Testis (tissue), 3 donors: ENCODE results near the gene VSIG10L. TPM values are rescaled to one million over a fixed set of nuclear protein-coding genes. Genes with fewer than 3 reads are reported as not detected.

Experiments used
- DNase-seq: peaks from one replicate; pipeline ENCODE4 v3.0.0-alpha.2; 2019
- H3K27ac ChIP-seq, 2 donors: fragments of 200-600 bp; sonication (generic); one replicate each; pipeline ENCODE4 v1.5.1; 2019
- H3K27me3 ChIP-seq: fragments of 200-600 bp; sonication (generic); one replicate; pipeline ENCODE4 v1.5.1; 2019
- H3K36me3 ChIP-seq: fragments of 200-600 bp; sonication (generic); one replicate; pipeline ENCODE4 v1.5.1; 2017; ENCODE audit warnings: low read depth; ENCODE audit errors: missing control alignments
- H3K4me1 ChIP-seq: fragments of 200-600 bp; sonication (generic); one replicate; pipeline ENCODE4 v1.5.1; 2019
- H3K4me3 ChIP-seq, 2 donors: fragments of 200-600 bp; sonication (generic); one replicate each; pipeline ENCODE4 v1.5.1; 2017 to 2019
- H3K9me3 ChIP-seq: fragments of 200-600 bp; sonication (generic); one replicate; pipeline ENCODE4 v1.5.1; 2017
- POLR2A ChIP-seq: fragments of 450-650 bp; IDR thresholded peaks from one replicate; pipeline ENCODE4 v1.6.1; 2017; ENCODE audit warnings: antibody characterized with exemption, mild to moderate bottlenecking, moderate library complexity
- WGBS, 2 donors: methylation state at CpG; one replicate each; pipeline ENCODE4 v1.1.5; 2018; 5-methylcytosine and 5-hydroxymethylcytosine counted together
- intact Hi-C: fragments of 100-400 bp; cut with DNase I; formaldehyde crosslinking; loops from one replicate; pipeline ENCODE4 v1.15.1; 2023; ENCODE audit warnings: low total_unique reads
- polyA plus RNA-seq: library from polyadenylated mRNA; stranded (reverse); fragments of 350-450 nt; fragmentation: Illumina TruSeq; extraction: RNeasy Lipid Tissue Mini Kit (QIAGEN cat#74804); gene quantifications from one replicate; pipeline ENCODE4 v1.2.3, GENCODE V29; 2014; ENCODE audit warnings: low read depth, low replicate concordance; ENCODE audit not compliant: insufficient read depth
- total RNA-seq, 2 donors: library from RNA; depleted of rRNA; stranded (reverse); fragments of >200 nt; gene quantifications; one replicate each; pipeline ENCODE4 v1.2.3, GENCODE V29; 2016
- TF ChIP-seq, protein P1 (sequence below), 3 experiments: fragments of 450-650 bp in 2 of 3; fragments of 200-600 bp in 1 of 3; sonication (generic) in 1 of 3; IDR thresholded peaks; one replicate each; pipeline ENCODE4 v1.5.1; 2016 to 2019; ENCODE audit warnings: antibody characterized with exemption in 3 of 3, mild to moderate bottlenecking in 2 of 3, moderate library complexity in 1 of 3

VSIG10L gene
- total and polyA plus RNA-seq, 3 donors from 2014 or later, result 5.8 to 12.0 (median 10.5) TPM

DNA sequence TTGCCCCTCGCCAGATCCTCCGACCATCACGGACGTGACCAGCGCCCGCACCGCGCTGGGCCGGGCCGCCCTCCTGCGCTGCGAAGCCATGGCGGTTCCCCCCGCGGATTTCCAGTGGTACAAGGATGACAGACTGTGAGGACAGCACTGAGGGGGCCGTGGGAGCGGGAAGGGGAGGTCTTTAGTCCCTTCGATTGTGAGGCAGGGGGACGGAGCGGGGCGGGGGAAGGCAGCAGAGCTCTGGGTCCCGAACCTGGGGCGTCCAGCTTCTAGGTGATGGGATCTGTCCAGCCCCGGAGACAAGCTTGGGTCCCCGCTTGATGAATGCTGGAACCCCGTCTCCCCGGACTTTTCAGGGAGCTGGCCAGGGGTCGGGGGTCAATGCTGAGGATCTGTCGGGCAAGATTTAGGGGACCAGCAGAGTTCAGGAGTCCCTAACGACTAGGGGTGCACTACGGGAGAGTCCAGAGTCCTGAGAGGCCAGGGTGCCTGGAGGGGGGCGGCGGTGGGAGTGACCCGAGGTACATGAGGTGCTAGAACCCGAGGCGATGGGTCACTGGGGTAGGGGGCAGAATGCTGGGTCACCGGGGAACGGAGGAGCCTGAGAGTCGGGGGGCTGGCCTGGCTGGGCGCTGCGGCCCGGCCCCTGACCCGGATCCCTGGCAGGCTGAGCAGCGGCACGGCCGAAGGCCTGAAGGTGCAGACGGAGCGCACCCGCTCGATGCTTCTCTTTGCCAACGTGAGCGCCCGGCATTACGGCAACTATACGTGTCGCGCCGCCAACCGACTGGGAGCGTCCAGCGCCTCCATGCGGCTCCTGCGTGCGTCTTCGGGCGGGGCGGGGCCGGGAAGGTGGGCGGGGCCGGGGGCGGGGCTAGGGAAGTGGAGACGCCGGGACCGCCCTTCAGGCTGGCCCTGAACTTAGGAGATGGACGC lies 14.6 kb downstream of the VSIG10L start:
- DNase-seq, result peak; percentile 77
- Histone ChIP-seq H3K4me3 (peak overlapping the region; percentile 39 to 45), H3K36me3 (no peaks in the 10 kb centered on the region)

DNA sequence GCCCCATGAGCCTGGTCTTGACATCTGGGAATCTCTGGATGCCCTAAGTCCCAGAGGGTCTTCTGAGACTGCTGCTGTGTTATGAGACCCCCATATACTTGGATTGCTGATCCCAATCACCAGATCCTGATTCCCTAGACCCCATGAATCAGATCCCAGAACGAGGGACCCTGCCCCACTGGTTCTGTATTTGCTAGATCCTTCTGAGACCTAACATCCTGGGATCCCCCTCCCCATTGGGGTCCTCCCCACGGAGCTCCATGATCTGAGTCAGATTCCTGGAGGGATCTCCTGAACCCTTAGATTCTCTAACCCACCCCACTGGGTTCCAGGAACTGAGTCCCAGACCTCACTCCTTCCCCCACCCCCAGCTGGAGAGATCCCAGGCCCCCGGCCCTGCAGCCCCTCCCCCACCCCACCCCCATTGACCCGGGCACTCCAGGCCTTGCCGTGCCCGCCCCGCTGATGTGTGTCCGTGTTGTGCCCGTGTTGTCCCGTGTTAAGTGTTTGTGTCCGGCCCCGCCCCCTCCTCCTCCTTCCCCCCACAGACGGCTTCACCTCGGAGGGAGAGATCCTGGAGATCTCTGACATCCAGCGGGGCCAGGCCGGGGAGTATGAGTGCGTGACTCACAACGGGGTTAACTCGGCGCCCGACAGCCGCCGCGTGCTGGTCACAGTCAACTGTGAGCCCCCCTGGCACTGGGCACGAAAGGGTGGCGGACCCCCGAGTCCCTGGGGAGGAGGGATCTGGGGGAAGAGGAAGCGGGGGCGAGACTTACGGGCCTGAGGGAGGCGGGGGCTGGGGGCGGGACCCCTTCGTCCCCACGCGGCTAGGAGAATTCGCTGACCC lies 15.5 kb downstream of the VSIG10L start:
- H3K27ac ChIP-seq, result no peak overlapping the region
- no peaks in the 10 kb centered on the region for H3K9me3 ChIP-seq
- intact Hi-C loops, result no loop called here
- WGBS, 2 donors, result 30 to 41% methylated on average over 8 to 36 of the region's 36 CpGs
- TF ChIP-seq, protein P1, sequence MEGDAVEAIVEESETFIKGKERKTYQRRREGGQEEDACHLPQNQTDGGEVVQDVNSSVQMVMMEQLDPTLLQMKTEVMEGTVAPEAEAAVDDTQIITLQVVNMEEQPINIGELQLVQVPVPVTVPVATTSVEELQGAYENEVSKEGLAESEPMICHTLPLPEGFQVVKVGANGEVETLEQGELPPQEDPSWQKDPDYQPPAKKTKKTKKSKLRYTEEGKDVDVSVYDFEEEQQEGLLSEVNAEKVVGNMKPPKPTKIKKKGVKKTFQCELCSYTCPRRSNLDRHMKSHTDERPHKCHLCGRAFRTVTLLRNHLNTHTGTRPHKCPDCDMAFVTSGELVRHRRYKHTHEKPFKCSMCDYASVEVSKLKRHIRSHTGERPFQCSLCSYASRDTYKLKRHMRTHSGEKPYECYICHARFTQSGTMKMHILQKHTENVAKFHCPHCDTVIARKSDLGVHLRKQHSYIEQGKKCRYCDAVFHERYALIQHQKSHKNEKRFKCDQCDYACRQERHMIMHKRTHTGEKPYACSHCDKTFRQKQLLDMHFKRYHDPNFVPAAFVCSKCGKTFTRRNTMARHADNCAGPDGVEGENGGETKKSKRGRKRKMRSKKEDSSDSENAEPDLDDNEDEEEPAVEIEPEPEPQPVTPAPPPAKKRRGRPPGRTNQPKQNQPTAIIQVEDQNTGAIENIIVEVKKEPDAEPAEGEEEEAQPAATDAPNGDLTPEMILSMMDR (IDR thresholded peaks at IDR 0.05), result no peak
- no peak for TF ChIP-seq POLR2A
- no peaks in the 10 kb centered on the region for H3K4me1 ChIP-seq
- no peaks in the 10 kb centered on the region for H3K27me3 ChIP-seq
- DNase-seq, result no peak
- H3K36me3 ChIP-seq, result no peaks in the 10 kb centered on the region
- H3K4me3 ChIP-seq, result peak overlapping the region in 1 of 2 donors; percentile 45

More for the DNA sequence above, 14.6 kb downstream of the VSIG10L start:
- H3K27ac ChIP-seq, result no peak overlapping the region
- WGBS, 2 donors, result 4 to 14% methylated on average over 36 to 72 of the region's 75 CpGs
- TF ChIP-seq POLR2A, result no peak
- TF ChIP-seq, protein P1 (IDR thresholded peaks at IDR 0.05), result no peak
- H3K9me3 ChIP-seq, result no peaks in the 10 kb centered on the region
- H3K27me3 ChIP-seq, result no peaks in the 10 kb centered on the region
- no peaks in the 10 kb centered on the region for H3K4me1 ChIP-seq
- intact Hi-C loops, result no loop called here

DNA sequence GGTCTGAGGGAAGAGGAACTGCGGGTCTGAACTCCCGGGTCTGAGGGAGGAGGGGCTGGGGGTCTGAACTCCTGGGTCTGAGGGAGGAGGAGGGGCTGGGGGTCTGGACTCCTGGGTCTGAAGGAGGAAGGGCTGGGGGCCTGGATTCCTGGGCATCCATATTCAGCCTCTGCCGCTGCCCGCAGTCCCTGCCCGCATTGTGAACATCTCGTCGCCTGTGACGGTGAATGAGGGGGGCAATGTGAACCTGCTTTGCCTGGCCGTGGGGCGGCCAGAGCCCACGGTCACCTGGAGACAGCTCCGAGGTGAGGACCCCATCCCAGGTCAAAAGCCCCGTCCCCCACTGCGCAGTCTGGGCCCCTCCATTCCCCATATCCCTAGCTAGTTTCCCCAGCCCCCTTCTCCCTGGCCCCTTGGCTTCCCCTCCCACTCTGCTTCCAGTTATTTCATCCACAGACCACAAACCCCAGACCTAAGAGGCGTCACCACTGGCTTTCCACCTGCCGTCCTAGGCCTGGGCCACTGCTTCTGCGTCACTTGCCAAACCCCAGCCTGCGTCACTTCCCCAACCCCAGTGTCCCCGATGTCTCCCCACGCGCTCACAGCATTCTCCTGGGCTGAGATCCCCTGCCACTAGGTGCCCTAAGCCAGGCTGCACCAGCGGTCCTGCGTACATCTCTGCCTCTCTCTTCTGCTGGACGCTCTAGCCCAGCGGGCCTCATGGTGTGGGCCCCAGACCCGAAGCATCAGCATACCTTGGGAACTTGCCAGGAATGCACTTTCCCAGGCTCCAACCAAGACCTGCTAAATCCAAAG lies 16.6 kb downstream of the VSIG10L start:
- Histone ChIP-seq H3K4me3 (no peak overlapping the region), H3K9me3 (no peaks in the 10 kb centered on the region), H3K27ac (no peak overlapping the region), H3K4me1 (peaks cover under 1% of the 10 kb centered on the region), H3K27me3 (no peaks in the 10 kb centered on the region), H3K36me3 (no peaks in the 10 kb centered on the region)
- TF ChIP-seq, protein P1 (IDR thresholded peaks at IDR 0.05), result no peak
- TF ChIP-seq POLR2A, result no peak
- 74 to 83% methylated on average over 21 to 26 of the region's 26 CpGs for WGBS, 2 donors
- no peak for DNase-seq
- intact Hi-C loops, result no loop called here

DNA sequence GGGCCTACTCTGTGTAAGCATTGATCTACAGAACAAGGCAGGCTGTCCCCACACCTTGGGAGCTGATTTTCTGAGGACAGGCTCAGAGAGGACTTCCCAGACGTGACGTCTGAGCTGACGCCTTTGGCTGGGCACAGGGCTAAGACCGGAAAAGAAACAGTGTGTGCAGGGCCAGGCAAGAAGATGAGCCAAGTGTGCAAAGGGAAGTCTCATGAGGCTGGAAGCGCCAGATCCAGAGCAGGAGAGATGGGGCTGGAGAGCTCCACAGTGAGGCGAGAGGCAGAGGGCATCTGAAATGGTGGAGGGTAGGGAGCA lies 17.8 kb downstream of the VSIG10L start:
- H3K4me3 ChIP-seq, result no peak overlapping the region
- no peak overlapping the region for H3K27ac ChIP-seq
- H3K9me3 ChIP-seq, result no peaks in the 10 kb centered on the region
- DNase-seq, result no peak
- no peaks in the 10 kb centered on the region for H3K36me3 ChIP-seq
- WGBS, 2 donors, result 62 to 65% methylated on average over 6 of the region's 6 CpGs
- H3K4me1 ChIP-seq, result peaks cover 5% of the 10 kb centered on the region
- no peak for TF ChIP-seq POLR2A
- TF ChIP-seq, protein P1 (IDR thresholded peaks at IDR 0.05), result no peak
- intact Hi-C loops, result no loop called here
- no peaks in the 10 kb centered on the region for H3K27me3 ChIP-seq
